DMS53 treated with DMSO at 0.1 percent for 48 hours (cell line): ENCODE measurements around the gene TCTN1.

Source experiments
- DNase-seq: peaks from one replicate; lab custom pipeline; 2025; ENCODE audit not compliant: unreplicated experiment; lab: John Stamatoyannopoulos, UW

Gene TCTN1

GRCh38 chr12:110677982-110678381 lies 64.1 kb downstream of the TCTN1 start:
- no peak for DNase-seq

DNA sequence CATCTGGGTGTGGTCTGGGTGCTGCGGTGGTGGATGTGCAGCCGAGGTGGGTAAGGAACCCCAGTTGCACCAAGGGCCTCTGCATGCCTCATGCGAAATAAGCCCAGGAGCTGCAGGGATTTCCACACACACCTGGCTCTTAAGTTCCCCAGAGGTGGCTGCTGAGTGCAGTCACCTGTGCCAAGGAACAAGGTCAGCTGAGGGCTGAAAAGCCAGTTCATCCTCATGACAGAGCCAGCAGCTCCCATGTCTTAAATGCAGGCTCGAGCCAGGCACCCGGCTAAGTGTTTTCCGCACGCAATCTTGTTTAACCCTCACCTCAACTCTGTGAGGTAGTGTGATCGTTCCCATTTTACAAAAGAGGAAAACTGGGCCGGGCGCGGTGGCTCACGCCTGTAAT lies 65.3 kb downstream of the TCTN1 start:
- no peak for DNase-seq

GRCh38 chr12:110680032-110680431 lies 66.1 kb downstream of the TCTN1 start:
- DNase-seq: no peak

DNA sequence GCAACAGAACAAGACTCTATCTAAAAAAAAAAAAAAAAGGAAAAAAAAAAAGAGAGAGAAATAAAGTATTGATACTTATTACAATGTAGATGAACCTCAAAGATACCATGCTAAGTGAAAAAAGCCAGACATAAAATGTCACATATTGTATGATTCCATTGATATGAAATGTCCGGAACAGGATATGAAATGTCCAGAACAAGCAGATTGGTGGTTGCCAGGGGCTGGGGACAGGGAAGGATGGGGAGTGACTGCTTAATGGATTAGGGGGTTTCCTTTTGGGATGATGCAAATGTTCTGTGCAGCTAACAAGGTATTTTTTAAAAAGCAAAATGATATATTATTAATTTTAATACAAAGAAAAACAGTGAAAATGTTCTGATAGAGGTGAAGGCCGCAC lies 70.0 kb downstream of the TCTN1 start:
- DNase-seq: no peak

GRCh38 chr12:110684312-110684836 lies 70.4 kb downstream of the TCTN1 start:
- DNase-seq: no peak

GRCh38 chr12:110686294-110686903 lies 72.5 kb downstream of the TCTN1 start:
- no peak for DNase-seq

DNA sequence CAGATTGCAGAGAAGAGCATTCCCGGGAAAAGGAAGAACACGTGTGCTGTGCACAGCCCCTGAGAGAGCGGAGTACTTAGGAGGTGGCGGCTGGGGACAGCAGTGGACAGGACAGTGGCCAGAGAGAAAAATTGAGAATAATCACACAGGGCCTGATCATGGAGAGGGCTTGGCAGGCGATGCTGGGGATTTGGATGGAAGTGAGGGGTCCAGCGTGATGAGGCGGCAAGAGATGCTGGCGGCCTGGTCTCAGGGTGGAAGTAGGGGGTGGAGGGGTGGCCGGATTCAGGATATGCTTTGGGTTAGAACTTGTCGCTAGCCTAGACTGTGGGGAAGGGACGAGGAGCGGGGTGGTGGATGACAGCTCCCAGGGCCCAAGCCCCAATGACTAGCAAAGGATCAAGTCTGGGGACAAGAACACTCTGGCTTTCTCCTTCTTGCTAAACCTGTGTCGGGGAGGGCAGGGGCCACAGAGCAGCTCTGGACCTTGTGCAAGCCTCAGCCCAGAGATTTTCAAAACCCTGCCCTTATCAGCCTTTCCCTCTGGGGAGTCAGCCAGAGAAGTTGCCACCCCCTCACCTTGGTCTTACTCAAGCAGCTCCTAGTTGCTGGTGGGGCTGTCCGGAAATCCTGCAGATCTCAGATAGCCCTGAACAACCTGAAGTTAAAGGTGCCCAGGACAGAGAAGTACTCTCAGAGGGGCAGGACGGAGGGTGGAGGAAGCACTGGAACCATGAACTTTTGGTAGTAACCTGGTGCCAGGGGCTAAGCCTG lies 73.7 kb downstream of the TCTN1 start:
- DNase-seq: no peak

DNA sequence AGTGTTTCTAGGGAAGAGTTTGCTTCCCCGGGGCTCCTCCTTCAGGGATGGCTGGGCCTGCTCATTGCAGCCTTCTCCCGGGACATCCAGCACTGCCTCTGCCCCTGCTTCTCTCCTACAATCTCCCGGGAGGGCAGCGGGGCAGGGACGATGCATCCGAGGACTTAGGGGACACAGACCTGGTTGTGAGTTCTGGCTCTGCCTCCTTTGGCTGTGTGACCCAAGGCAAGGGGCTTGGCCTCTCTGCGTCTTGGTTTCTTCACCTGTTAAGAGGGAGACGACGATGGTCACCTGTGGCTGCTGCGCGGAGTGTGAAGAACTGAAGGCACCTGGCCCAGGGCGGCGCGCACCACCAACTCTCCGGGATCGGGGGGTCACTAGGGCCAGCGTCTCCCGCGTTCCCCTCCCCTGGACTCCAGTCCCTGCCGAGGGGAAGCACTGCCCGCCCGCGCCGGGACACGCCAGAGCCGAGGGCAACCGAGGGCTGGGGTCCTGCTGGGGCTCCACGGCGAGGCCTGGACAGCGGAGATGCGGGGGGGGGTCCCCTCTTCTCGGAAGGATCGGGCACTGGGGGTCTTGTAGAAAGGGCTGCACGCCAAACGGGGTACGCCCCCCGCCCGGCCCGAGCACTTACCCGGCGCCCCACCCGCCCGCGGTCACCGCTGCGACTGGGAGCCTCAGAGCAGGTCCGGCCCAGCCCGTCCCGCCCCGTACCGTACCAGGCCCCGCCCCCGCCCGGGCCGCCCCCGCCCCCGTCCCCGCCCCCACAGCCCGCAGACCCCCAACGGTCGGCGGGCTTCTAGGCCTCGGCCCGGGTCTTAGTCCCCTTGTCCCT lies 74.7 kb downstream of the TCTN1 start, which contains the start of gene HVCN1:
Gene HVCN1, minus strand, starts transcription at position 670 of the 835 bp plus-strand sequence. CDS start 5,870 bp downstream, outside the sequence.
- DNase-seq: no peak

DNA sequence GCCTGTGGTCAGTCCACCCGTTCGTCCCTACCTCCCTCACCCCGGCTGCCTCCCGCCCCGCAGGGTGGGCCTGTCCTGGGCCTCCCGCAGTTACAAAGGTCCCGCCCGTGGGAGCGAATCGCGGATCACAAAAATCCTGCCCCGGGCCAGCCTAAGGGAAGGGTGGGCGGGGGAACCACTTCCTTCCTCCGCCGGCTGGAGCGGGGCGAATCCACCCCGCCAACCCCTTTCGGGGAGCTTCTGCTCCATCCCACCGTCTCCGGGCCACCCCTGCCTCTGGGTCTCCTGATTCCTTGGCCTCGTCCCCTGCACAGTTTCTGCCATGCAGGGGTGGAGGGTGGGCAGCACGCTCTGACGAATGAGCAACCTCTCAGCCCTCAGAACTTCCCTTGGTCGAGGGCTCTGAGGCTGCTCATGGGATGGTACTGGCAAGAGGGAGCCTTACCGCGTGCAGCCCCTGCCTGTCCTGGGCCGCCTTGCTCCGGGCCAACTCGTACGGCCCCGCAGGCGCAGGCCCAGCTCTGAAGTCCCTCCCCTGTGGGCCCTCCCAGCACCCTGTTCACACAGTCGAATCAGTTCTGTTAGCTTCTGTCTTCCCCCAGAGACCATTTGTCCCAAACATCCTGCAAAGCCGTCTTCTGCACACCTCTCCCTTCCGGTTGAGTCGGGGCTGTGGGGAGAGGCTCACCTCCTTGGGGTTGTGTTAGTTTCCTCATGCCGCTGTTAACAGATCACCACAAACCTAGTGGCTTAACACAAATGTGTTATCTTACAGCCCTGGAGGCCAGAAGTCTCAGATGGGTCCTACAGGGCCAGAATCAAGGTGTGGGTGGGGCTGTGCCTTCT lies 75.6 kb downstream of the TCTN1 start:
- no peak for DNase-seq

DNA sequence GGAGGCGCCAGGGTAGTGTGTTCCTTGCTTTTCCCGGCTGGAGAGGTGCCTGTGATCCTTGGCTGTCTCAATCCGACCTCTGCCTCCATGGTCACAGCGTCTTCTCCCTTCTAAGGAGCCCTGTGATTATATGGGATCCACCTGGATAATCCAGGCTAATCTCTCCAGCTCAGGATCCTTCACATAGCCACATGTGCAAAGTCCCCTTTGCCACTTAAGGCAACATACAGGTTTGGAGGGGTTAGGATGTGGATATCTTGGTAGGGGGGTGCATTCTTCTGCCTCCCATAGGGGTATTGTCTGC lies 76.2 kb downstream of the TCTN1 start:
- no peak for DNase-seq

- no peak for DNase-seq
Measured at GRCh38 chr12:110693731-110694130, 79.8 kb downstream of the TCTN1 start.

GRCh38 chr12:110694330-110694901 lies 80.5 kb downstream of the TCTN1 start:
- no peak for DNase-seq

GRCh38 chr12:110696283-110696682 lies 82.4 kb downstream of the TCTN1 start:
- DNase-seq: no peak

DNA sequence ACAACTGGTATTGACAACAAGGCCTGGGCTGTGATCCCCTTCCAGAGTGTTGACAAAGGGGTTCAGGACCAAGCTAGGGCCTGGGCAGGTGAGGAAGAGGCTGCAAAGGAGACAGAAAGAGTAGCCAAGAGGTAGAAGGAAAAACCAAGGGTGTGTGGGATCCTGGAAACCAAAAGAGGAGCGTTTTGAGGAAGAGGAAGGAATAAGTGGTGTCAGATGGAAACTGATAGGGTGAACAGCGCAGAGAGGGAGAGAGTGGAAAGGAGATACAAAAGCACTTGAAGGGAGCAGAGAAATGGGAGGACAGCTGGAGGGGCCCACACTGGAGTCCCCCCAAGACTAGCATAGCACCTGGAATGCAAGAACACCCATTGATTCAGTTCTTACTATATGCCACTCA lies 83.3 kb downstream of the TCTN1 start:
- no peak for DNase-seq

GRCh38 chr12:110698171-110698902 lies 84.4 kb downstream of the TCTN1 start:
- peak; percentile 85 for DNase-seq
